ENCODE results near the gene PGAM5.

PGAM5 gene

DNA sequence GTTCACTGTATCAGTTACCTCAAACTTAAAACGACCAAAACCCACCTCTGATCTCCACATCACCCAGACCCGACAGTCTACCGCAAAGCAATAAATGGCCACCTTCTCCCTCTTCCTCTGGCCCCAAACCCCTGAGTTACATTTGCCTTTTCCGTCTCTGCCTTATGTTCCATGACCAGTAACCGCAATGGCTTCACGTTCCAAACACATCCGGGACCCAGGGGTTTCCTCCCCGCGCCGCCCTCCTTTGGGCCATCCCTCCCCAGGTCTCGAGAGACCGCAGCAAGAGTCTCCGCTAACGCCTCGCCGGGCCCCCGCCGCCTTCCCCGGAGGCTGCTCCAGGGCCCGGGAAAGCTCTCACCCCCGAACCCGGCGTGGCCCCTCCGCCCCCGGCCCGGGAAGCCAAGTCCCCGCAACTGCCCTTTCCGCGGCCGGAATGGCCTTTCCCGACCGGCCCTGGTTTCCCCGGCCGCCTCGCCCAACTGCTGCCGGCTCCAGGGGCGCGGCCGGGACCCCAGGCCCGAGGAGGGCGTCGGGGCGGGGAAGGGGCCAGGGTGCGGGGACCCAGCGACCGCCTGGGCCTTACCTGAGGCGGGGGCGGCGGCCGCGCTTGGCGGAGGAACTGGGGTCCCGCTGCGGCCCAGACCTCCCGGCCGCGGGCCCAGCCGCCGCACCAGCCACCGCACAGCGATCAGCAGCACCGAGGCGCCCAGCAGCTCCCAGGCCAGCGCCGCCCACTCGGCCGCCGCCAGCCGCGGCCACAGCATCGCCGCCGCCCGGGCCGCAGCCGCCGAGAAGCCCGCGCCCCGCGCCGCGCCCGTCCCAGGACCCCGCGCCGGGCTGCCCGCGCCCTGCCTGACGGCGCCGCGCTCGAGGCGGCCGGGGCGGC lies 50.6 kb downstream of the PGAM5 start, which contains the start of gene ANKLE2:
Gene ANKLE2 (minus strand): TSS at position 801 of the 889 bp plus-strand sequence. CDS start 34 bp downstream, at position 767.
- Histone ChIP-seq H3K4me3 (ENCODE audit: insufficient read depth, low read length, poor library complexity, severe bottlenecking) (peak within 1 kb of the TSS; percentile 93), H3K9me2 (replicated peaks; ENCODE audit: insufficient read depth, low read length) (no peaks in the 10 kb centered on the region), H3K9ac (ENCODE audit: low read length) (peak within 1 kb of the TSS; percentile 99), H2AFZ (ENCODE audit: low read depth, low read length, severe bottlenecking) (peak within 1 kb of the TSS; percentile 77), H3K27ac (ENCODE audit: low read depth, low read length) (peak within 1 kb of the TSS; percentile 96), H4K20me1 (ENCODE audit: low read depth, low read length) (peaks cover 18% of the 10 kb centered on the region; the same call in 1 of the 2 replicates), H3K4me2 (ENCODE audit: low read depth, low read length, poor library complexity, severe bottlenecking) (peak within 1 kb of the TSS; percentile 88), H3K9me3 (ENCODE audit: insufficient read depth, low read length) (no peaks in the 10 kb centered on the region), H3F3A (ENCODE audit: insufficient read depth) (0 out of 2 replicates have a peak, but pooled peaks cover 6% of the 10 kb centered on the region), H3K79me2 (ENCODE audit: insufficient read depth, low read length) (peaks cover 59% of the 10 kb centered on the region), H3K36me3 (ENCODE audit: low read length) (0 out of 2 replicates have a peak, but pooled peaks cover 4% of the 10 kb centered on the region), H3K27me3 (ENCODE audit: low read length) (no peaks in the 10 kb centered on the region)
- TF ChIP-seq EZH2phosphoT487 (conservative IDR thresholded peaks at IDR 0.05; ENCODE audit: low read length) = no peak
- TF ChIP-seq, protein P1, sequence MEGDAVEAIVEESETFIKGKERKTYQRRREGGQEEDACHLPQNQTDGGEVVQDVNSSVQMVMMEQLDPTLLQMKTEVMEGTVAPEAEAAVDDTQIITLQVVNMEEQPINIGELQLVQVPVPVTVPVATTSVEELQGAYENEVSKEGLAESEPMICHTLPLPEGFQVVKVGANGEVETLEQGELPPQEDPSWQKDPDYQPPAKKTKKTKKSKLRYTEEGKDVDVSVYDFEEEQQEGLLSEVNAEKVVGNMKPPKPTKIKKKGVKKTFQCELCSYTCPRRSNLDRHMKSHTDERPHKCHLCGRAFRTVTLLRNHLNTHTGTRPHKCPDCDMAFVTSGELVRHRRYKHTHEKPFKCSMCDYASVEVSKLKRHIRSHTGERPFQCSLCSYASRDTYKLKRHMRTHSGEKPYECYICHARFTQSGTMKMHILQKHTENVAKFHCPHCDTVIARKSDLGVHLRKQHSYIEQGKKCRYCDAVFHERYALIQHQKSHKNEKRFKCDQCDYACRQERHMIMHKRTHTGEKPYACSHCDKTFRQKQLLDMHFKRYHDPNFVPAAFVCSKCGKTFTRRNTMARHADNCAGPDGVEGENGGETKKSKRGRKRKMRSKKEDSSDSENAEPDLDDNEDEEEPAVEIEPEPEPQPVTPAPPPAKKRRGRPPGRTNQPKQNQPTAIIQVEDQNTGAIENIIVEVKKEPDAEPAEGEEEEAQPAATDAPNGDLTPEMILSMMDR (IDR thresholded peaks at IDR 0.05; ENCODE audit: insufficient read depth, low read length, poor library complexity, severe bottlenecking) = no peak

DNA sequence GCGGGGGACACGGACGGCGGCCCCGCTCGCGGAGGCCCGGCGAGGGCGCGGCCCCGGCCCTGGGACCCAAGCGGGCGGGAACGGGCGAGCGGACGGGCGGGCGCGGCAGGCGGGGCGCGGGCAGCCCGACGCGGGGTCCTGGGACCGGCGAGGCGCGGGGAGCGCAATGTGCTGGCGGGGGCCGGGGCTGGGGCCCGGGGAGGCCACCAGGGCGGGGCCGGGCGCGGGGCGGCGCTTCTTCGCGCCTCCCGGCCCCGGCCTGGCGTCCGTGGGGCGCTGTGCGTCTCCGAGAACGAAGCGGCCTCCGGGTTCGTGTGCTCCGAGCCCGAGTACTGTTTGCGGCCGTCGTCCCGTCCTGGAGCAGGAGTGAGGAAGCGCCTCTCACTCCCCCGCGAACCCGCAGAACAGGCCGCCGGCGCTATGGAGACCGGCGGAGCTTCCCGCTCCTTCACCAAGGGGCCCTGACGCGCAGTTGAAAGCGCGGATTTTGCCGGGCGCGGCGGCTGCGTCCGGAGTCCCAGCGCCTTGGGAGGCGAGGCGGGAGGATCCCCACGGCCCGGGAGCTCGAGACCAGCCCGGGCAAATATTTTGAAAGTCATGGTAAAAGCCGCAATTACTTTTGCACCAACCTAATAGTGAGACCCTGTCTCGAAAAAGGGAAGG lies 51.4 kb downstream of the PGAM5 start:
- Histone ChIP-seq H3K79me2 (ENCODE audit: insufficient read depth, low read length) (peaks cover 52% of the 10 kb centered on the region), H3K9me2 (replicated peaks; ENCODE audit: insufficient read depth, low read length) (no peaks in the 10 kb centered on the region), H4K20me1 (ENCODE audit: low read depth, low read length) (peaks cover 14% of the 10 kb centered on the region; the same call in 1 of the 2 replicates)

DNA sequence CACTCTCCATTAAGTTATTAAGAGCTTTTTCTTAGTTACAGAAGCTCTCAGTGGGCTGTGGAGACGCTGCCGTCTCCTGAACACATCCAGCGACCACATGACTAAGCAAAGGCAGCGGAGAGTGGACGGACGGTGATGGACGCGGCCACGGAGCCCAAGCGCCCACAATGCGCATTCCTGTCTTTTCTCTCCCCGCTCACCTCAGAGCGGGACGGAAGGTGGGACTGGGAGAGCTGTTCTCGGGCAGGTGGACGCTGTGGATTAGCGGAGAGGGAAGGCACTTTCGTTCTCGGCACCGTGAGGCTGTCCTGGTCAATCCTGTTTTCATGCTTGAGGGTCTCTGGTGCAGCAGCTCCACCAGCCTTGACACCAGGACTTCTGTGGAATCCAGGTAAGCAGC lies 53.6 kb downstream of the PGAM5 start:
- no peaks in the 10 kb centered on the region; the same call in 1 of the 2 replicates for H3K36me3 ChIP-seq (ENCODE audit: low read length)
- H2AFZ ChIP-seq (ENCODE audit: low read depth, low read length, severe bottlenecking) = no peak overlapping the region
- H3F3A ChIP-seq (ENCODE audit: insufficient read depth) = peaks cover 24% of the 10 kb centered on the region
- no peak overlapping the region for H3K9ac ChIP-seq (ENCODE audit: low read length)
- H3K9me2 ChIP-seq (replicated peaks; ENCODE audit: insufficient read depth, low read length) = no peaks in the 10 kb centered on the region
- H3K27ac ChIP-seq (ENCODE audit: low read depth, low read length) = no peak overlapping the region
- TF ChIP-seq EZH2phosphoT487 (conservative IDR thresholded peaks at IDR 0.05; ENCODE audit: low read length) = no peak
- no peak overlapping the region for H3K4me3 ChIP-seq (ENCODE audit: insufficient read depth, low read length, poor library complexity, severe bottlenecking)
- H4K20me1 ChIP-seq (ENCODE audit: low read depth, low read length) = peaks cover 10% of the 10 kb centered on the region; the same call in 1 of the 2 replicates
- no peak overlapping the region for H3K4me2 ChIP-seq (ENCODE audit: low read depth, low read length, poor library complexity, severe bottlenecking)
- H3K9me3 ChIP-seq (ENCODE audit: insufficient read depth, low read length) = no peaks in the 10 kb centered on the region
- no peaks in the 10 kb centered on the region for H3K27me3 ChIP-seq (ENCODE audit: low read length)
- peaks cover 30% of the 10 kb centered on the region for H3K79me2 ChIP-seq (ENCODE audit: insufficient read depth, low read length)

More for the DNA sequence above, 51.4 kb downstream of the PGAM5 start:
- Histone ChIP-seq H3K4me2 (ENCODE audit: low read depth, low read length, poor library complexity, severe bottlenecking) (peak overlapping the region; percentile 69), H3K27me3 (ENCODE audit: low read length) (no peaks in the 10 kb centered on the region), H3K9me3 (ENCODE audit: insufficient read depth, low read length) (no peaks in the 10 kb centered on the region), H3K36me3 (ENCODE audit: low read length) (0 out of 2 replicates have a peak, but pooled peaks cover 1% of the 10 kb centered on the region), H3K9ac (ENCODE audit: low read length) (peak overlapping the region; percentile 99), H3F3A (ENCODE audit: insufficient read depth) (0 out of 2 replicates have a peak, but pooled peaks cover 6% of the 10 kb centered on the region), H3K27ac (ENCODE audit: low read depth, low read length) (peak overlapping the region; percentile 96), H2AFZ (ENCODE audit: low read depth, low read length, severe bottlenecking) (peak overlapping the region; percentile 77), H3K4me3 (ENCODE audit: insufficient read depth, low read length, poor library complexity, severe bottlenecking) (peak overlapping the region; percentile 91)
- TF ChIP-seq EZH2phosphoT487 (conservative IDR thresholded peaks at IDR 0.05; ENCODE audit: low read length) = no peak
- TF ChIP-seq, protein P1 (IDR thresholded peaks at IDR 0.05; ENCODE audit: insufficient read depth, low read length, poor library complexity, severe bottlenecking) = no peak

Data from SU-DHL-6 (cell line).